Measurements from ENCODE around the gene ZFAND3. TPM values are rescaled to one million over a fixed set of nuclear protein-coding genes. Genes with fewer than 3 reads are reported as not detected.

ZFAND3 gene
- total RNA-seq, 2 experiments from 2014 or later, result 34.4 to 37.0 TPM

DNA sequence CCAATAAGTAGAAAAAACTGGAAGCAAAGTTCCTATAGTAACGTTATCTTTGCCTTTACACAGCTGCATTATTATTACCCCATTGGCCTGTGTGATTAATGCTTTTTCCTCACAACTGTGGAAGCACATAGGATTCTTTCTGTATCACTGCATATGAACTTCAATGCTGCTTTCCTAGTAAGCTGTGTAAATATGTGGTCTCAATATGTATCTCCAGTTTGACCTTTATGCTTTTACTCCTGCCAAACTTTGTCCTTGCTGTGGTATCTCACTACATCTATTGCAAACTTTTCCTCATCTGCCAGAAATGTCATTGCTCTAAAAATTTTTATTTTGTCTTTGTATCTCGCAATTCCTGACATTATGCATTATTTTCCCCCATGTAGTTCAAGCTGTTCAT lies 168.6 kb downstream of the ZFAND3 start:
- H3K9me3 ChIP-seq (ENCODE audit: control insufficient read depth in 1 of 2, insufficient read depth in 1 of 2, low read length in 2 of 2), result no peaks in the 10 kb centered on the region
- H3K27me3 ChIP-seq (ENCODE audit: control insufficient read depth in 1 of 2, insufficient read depth in 2 of 2, low read length in 2 of 2), result no peaks in the 10 kb centered on the region
- POLR2A ChIA-PET, result no interaction called here
- Mint-ChIP-seq H3K4me3 (no peak overlapping the region), H3K27ac (no peak overlapping the region), H3K27me3 (no peaks in the 10 kb centered on the region), H3K4me1 (ENCODE audit: low read depth) (peaks cover 91% of the 10 kb centered on the region), H3K36me3 (ENCODE audit: low read depth) (no peaks in the 10 kb centered on the region), H3K9me3 (no peaks in the 10 kb centered on the region)
- ATAC-seq (ENCODE audit: poor library complexity) (no peak), DNase-seq (no peak)
- H3K4me1 ChIP-seq (ENCODE audit: insufficient read depth, low read length), result peaks cover 4% of the 10 kb centered on the region
- no peak overlapping the region for H3K4me3 ChIP-seq (ENCODE audit: low read length)
- H3K27ac ChIP-seq (ENCODE audit: low read depth in 1 of 2, low read length in 2 of 2), result no peak overlapping the region
- CTCF ChIA-PET, result no interaction called here
- TF ChIP-seq, protein P1, sequence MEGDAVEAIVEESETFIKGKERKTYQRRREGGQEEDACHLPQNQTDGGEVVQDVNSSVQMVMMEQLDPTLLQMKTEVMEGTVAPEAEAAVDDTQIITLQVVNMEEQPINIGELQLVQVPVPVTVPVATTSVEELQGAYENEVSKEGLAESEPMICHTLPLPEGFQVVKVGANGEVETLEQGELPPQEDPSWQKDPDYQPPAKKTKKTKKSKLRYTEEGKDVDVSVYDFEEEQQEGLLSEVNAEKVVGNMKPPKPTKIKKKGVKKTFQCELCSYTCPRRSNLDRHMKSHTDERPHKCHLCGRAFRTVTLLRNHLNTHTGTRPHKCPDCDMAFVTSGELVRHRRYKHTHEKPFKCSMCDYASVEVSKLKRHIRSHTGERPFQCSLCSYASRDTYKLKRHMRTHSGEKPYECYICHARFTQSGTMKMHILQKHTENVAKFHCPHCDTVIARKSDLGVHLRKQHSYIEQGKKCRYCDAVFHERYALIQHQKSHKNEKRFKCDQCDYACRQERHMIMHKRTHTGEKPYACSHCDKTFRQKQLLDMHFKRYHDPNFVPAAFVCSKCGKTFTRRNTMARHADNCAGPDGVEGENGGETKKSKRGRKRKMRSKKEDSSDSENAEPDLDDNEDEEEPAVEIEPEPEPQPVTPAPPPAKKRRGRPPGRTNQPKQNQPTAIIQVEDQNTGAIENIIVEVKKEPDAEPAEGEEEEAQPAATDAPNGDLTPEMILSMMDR (IDR thresholded peaks at IDR 0.05), result no peak
- no peaks in the 10 kb centered on the region for H3K36me3 ChIP-seq (ENCODE audit: insufficient read depth, low read length)
- intact Hi-C loops (cut with DNase I, micrococcal nuclease), result no loop called here

DNA sequence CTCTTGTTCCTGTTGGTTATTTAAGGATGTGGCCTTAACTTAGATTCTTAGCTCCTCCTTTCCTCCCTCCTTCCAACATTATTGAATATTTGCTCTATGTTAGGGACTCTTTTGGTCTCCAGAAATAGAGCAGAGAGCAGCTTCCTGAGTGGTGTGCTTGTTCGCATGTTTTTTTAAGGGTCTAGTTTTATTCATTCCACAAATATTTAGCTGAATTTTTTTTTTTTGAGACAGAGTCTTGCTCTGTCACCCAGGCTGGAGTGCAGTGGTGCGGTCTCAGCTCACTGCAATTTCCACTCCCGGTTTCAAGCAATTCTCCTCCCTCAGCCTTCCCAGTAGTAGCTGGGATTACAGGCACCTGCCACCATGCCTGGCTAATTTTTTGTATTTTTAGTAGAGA lies 169.2 kb downstream of the ZFAND3 start:
- no peak for ATAC-seq (ENCODE audit: poor library complexity)
- Mint-ChIP-seq H3K27ac (no peak overlapping the region), H3K36me3 (ENCODE audit: low read depth) (no peaks in the 10 kb centered on the region), H3K9me3 (no peaks in the 10 kb centered on the region), H3K4me3 (no peak overlapping the region), H3K27me3 (no peaks in the 10 kb centered on the region), H3K4me1 (ENCODE audit: low read depth) (peaks cover 89% of the 10 kb centered on the region)
- Histone ChIP-seq H3K9me3 (ENCODE audit: control insufficient read depth in 1 of 2, insufficient read depth in 1 of 2, low read length in 2 of 2) (no peaks in the 10 kb centered on the region), H3K4me3 (ENCODE audit: low read length) (no peak overlapping the region), H3K4me1 (ENCODE audit: insufficient read depth, low read length) (peaks cover 4% of the 10 kb centered on the region), H3K36me3 (ENCODE audit: insufficient read depth, low read length) (no peaks in the 10 kb centered on the region), H3K27ac (ENCODE audit: low read depth in 1 of 2, low read length in 2 of 2) (no peak overlapping the region), H3K27me3 (ENCODE audit: control insufficient read depth in 1 of 2, insufficient read depth in 2 of 2, low read length in 2 of 2) (no peaks in the 10 kb centered on the region)
- ChIA-PET CTCF (no interaction called here), POLR2A (no interaction called here)
- intact Hi-C loops (cut with DNase I, micrococcal nuclease), result no loop called here
- no peak for DNase-seq
- TF ChIP-seq, protein P1 (IDR thresholded peaks at IDR 0.05), result no peak

GRCh38 chr6:37990762-37991525 lies 171.4 kb downstream of the ZFAND3 start:
- H3K36me3 ChIP-seq (ENCODE audit: insufficient read depth, low read length), result no peaks in the 10 kb centered on the region
- DNase-seq, result no peak
- no peak for ATAC-seq (ENCODE audit: poor library complexity)
- intact Hi-C loops (cut with DNase I, micrococcal nuclease), result no loop called here
- POLR2A ChIA-PET, result no interaction called here
- no peaks in the 10 kb centered on the region for H3K9me3 ChIP-seq (ENCODE audit: control insufficient read depth in 1 of 2, insufficient read depth in 1 of 2, low read length in 2 of 2)
- H3K27me3 ChIP-seq (ENCODE audit: control insufficient read depth in 1 of 2, insufficient read depth in 2 of 2, low read length in 2 of 2), result no peaks in the 10 kb centered on the region
- CTCF ChIA-PET, result no interaction called here
- H3K36me3 Mint-ChIP-seq (ENCODE audit: low read depth), result no peaks in the 10 kb centered on the region
- H3K9me3 Mint-ChIP-seq, result no peaks in the 10 kb centered on the region
- H3K4me1 ChIP-seq (ENCODE audit: insufficient read depth, low read length), result no peaks in the 10 kb centered on the region
- no peak overlapping the region for H3K27ac Mint-ChIP-seq
- H3K4me3 Mint-ChIP-seq, result no peak overlapping the region
- H3K4me1 Mint-ChIP-seq (ENCODE audit: low read depth), result peaks cover 82% of the 10 kb centered on the region
- no peaks in the 10 kb centered on the region for H3K27me3 Mint-ChIP-seq
- TF ChIP-seq, protein P1 (IDR thresholded peaks at IDR 0.05), result no peak
- H3K27ac ChIP-seq (ENCODE audit: low read depth in 1 of 2, low read length in 2 of 2), result no peak overlapping the region
- no peak overlapping the region for H3K4me3 ChIP-seq (ENCODE audit: low read length)
